ENCODE data around the gene UFD1.

The UFD1 gene

GRCh38 chr22:19520566-19521305 lies 41.7 kb upstream of the UFD1 start:
- no peak overlapping the region for H3K4me2 ChIP-seq (ENCODE audit: low read length)
- peaks cover 14% of the 10 kb centered on the region for H3K36me3 ChIP-seq (replicated peaks; ENCODE audit: low read depth, low read length)

DNA sequence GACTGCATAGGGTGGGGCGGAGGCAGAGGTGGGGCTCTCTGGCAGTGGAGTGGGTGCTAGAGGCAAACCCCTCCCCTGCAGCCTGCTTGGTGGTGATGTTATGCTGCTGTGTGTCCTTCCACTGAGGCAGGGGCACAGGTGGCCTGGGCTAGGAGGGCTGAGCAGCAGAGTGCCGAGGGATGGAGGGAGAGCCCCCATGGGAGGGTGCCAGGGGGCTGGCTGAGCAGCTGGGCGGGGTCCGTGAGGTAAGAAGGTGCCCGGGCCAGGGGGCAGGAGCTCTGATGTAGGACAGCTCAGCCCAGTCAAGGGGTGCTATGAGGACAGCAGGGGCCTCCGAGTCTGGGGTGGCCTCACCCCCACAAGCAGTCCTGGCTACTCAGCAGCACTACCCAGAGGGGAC lies 41.0 kb upstream of the UFD1 start:
- 0 out of 2 replicates have a peak, but pooled peaks cover 8% of the 10 kb centered on the region for H3K27me3 ChIP-seq (ENCODE audit: low read depth, low read length)
- H3K27ac ChIP-seq (ENCODE audit: low read length): no peak overlapping the region
- H3K79me2 ChIP-seq (ENCODE audit: low read length): no peaks in the 10 kb centered on the region
- no peak overlapping the region for H2AFZ ChIP-seq (ENCODE audit: low read depth, low read length)
- H3K4me3 ChIP-seq (ENCODE audit: low read length): no peak overlapping the region
- H3K4me2 ChIP-seq (ENCODE audit: low read length): no peak overlapping the region
- H3K36me3 ChIP-seq (replicated peaks; ENCODE audit: low read depth, low read length): peaks cover 21% of the 10 kb centered on the region
- no peak overlapping the region for H3K9ac ChIP-seq (ENCODE audit: low read length)
- no peaks in the 10 kb centered on the region for H3K9me3 ChIP-seq (ENCODE audit: insufficient read depth, low read length)
- no peaks in the 10 kb centered on the region for H3K4me1 ChIP-seq (ENCODE audit: low read length)
- H4K20me1 ChIP-seq (ENCODE audit: insufficient read depth, low read length): no peaks in the 10 kb centered on the region
- TF ChIP-seq EZH2phosphoT487 (IDR thresholded peaks at IDR 0.05; ENCODE audit: low read depth): no peak
- TF ChIP-seq, protein P1, sequence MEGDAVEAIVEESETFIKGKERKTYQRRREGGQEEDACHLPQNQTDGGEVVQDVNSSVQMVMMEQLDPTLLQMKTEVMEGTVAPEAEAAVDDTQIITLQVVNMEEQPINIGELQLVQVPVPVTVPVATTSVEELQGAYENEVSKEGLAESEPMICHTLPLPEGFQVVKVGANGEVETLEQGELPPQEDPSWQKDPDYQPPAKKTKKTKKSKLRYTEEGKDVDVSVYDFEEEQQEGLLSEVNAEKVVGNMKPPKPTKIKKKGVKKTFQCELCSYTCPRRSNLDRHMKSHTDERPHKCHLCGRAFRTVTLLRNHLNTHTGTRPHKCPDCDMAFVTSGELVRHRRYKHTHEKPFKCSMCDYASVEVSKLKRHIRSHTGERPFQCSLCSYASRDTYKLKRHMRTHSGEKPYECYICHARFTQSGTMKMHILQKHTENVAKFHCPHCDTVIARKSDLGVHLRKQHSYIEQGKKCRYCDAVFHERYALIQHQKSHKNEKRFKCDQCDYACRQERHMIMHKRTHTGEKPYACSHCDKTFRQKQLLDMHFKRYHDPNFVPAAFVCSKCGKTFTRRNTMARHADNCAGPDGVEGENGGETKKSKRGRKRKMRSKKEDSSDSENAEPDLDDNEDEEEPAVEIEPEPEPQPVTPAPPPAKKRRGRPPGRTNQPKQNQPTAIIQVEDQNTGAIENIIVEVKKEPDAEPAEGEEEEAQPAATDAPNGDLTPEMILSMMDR (IDR thresholded peaks at IDR 0.05; ENCODE audit: low read depth, low read length): no peak

More at GRCh38 chr22:19520566-19521305, 41.7 kb upstream of the UFD1 start:
- TF ChIP-seq, protein P1 (IDR thresholded peaks at IDR 0.05; ENCODE audit: low read depth, low read length): no peak
- TF ChIP-seq EZH2phosphoT487 (IDR thresholded peaks at IDR 0.05; ENCODE audit: low read depth): no peak
- Histone ChIP-seq H3K79me2 (ENCODE audit: low read length) (no peaks in the 10 kb centered on the region), H3K9me3 (ENCODE audit: insufficient read depth, low read length) (no peaks in the 10 kb centered on the region), H2AFZ (ENCODE audit: low read depth, low read length) (no peak overlapping the region), H3K9ac (ENCODE audit: low read length) (no peak overlapping the region), H4K20me1 (ENCODE audit: insufficient read depth, low read length) (no peaks in the 10 kb centered on the region), H3K4me3 (ENCODE audit: low read length) (no peak overlapping the region), H3K27ac (ENCODE audit: low read length) (no peak overlapping the region), H3K4me1 (ENCODE audit: low read length) (no peaks in the 10 kb centered on the region), H3K27me3 (ENCODE audit: low read depth, low read length) (0 out of 2 replicates have a peak, but pooled peaks cover 8% of the 10 kb centered on the region)

DNA sequence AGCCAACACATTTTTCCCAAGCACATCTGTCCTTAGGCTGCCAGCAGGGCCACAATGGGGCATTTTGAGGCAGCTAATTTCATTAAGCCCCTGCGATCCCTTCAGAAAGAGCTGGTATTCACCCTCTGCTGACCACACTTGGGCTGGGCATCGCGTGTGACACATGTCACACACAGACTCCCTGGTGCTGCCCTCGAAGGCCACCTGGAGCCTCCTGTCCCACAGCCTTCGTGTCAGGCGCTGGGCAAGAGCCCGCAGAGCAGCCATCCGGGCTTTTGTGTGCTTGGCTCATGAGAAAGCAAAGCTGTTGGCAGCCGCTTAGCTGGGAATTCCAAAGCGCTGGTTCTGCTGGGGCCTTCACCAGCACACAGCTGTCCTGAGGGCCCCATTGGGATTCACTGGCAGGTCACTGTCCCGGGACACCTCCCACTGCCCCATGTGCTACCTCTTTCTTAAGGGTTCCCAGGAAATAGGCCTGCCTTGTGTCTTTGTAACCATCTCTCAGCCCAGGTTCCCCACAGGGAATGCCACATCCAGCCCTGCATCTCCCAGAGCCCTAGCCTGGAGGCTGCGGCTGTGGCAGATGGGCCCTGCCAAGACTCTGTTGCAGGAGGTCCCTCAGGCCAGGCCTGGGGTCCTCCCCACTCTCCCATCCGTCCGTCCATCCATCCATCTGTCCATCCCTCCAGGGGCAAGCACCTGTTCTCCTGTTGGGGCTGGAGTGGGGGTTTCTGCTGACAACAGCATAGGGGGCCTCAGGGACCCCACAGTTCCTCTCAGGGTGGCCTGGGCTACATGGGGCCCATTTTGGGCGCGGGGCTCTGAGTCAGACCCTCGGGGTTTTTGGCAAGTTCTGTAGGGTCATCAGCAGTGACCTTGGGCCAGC lies 40.3 kb upstream of the UFD1 start:
- 0 out of 2 replicates have a peak, but pooled peaks cover 8% of the 10 kb centered on the region for H3K27me3 ChIP-seq (ENCODE audit: low read depth, low read length)
- H3K79me2 ChIP-seq (ENCODE audit: low read length): no peaks in the 10 kb centered on the region
- no peaks in the 10 kb centered on the region for H3K4me1 ChIP-seq (ENCODE audit: low read length)
- no peak overlapping the region for H2AFZ ChIP-seq (ENCODE audit: low read depth, low read length)
- H3K36me3 ChIP-seq (replicated peaks; ENCODE audit: low read depth, low read length): peaks cover 25% of the 10 kb centered on the region
- H3K4me2 ChIP-seq (ENCODE audit: low read length): no peak overlapping the region
- no peak for TF ChIP-seq EZH2phosphoT487 (IDR thresholded peaks at IDR 0.05; ENCODE audit: low read depth)
- TF ChIP-seq, protein P1 (IDR thresholded peaks at IDR 0.05; ENCODE audit: low read depth, low read length): no peak
- H4K20me1 ChIP-seq (ENCODE audit: insufficient read depth, low read length): no peaks in the 10 kb centered on the region
- no peaks in the 10 kb centered on the region for H3K9me3 ChIP-seq (ENCODE audit: insufficient read depth, low read length)
- no peak overlapping the region for H3K9ac ChIP-seq (ENCODE audit: low read length)
- H3K27ac ChIP-seq (ENCODE audit: low read length): no peak overlapping the region
- no peak overlapping the region for H3K4me3 ChIP-seq (ENCODE audit: low read length)

- peaks cover 32% of the 10 kb centered on the region for H3K36me3 ChIP-seq (replicated peaks; ENCODE audit: low read depth, low read length)
- H2AFZ ChIP-seq (ENCODE audit: low read depth, low read length): no peak overlapping the region
- no peaks in the 10 kb centered on the region for H3K9me3 ChIP-seq (ENCODE audit: insufficient read depth, low read length)
- TF ChIP-seq EZH2phosphoT487 (IDR thresholded peaks at IDR 0.05; ENCODE audit: low read depth): no peak
- TF ChIP-seq, protein P1 (IDR thresholded peaks at IDR 0.05; ENCODE audit: low read depth, low read length): no peak
- no peak overlapping the region for H3K4me2 ChIP-seq (ENCODE audit: low read length)
- no peak overlapping the region for H3K27ac ChIP-seq (ENCODE audit: low read length)
- no peaks in the 10 kb centered on the region for H4K20me1 ChIP-seq (ENCODE audit: insufficient read depth, low read length)
- 0 out of 2 replicates have a peak, but pooled peaks cover 6% of the 10 kb centered on the region for H3K27me3 ChIP-seq (ENCODE audit: low read depth, low read length)
- H3K9ac ChIP-seq (ENCODE audit: low read length): no peak overlapping the region
- no peak overlapping the region for H3K4me3 ChIP-seq (ENCODE audit: low read length)
- H3K4me1 ChIP-seq (ENCODE audit: low read length): no peaks in the 10 kb centered on the region
- no peaks in the 10 kb centered on the region for H3K79me2 ChIP-seq (ENCODE audit: low read length)
Observed at GRCh38 chr22:19518635-19519034, 39.6 kb upstream of the UFD1 start.
